ENCODE results near the gene MYLK3.

Gene MYLK3

DNA sequence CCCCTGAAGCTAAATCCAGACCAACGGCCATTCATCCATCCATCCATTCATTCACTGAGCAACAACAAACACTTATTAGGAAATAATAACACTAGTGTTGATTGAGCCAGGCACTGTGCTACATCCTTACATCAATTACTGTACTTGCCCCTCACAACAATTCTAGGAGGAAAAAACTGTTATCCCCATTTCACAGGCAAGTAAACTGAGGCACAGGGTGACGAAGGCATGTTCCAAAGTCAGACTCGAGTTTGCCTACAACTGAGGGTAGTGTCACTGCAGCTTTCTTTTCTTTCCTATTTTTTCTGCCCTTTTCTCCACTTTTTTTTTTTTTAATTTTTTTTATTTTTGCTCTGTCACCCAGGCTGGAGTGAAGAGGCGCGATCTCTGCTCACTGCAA, 11.2 kb upstream of the MYLK3 start:
- no peak for DNase-seq

DNA sequence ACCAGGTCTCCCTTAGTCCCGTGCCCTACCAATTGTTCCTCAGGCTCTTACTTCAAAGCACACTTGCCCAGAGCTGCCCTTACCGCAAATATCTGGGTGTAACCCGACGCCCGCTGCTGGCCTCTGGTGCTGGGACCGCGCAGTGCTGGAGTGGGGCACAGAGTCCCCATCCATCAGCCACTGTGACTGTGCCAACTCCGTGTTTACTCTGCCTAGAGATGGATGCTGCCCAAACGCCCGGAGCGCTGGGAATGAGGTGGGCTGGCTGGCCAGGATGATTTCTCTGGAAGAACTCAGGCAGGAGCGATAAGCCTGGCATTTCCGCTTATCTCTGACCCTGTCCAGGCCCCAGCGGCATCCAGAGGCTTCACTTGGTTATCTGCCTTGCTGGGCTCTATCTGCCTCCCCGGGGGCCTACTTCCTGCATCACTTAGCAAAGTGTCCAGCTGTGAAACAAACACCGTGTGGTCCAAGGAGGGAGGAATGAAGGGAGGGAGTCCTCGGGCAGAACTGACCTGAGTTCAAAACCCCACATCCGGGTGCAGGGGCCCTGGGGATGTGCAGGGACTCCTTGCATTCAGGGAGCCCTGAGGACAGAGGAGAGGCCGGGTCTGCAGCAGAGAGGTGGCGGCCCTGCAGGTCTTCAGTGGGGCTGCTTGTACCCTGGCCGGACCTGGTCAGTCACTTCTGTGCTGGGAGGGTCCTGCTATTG, 9.4 kb upstream of the MYLK3 start:
- no peak for DNase-seq

DNA sequence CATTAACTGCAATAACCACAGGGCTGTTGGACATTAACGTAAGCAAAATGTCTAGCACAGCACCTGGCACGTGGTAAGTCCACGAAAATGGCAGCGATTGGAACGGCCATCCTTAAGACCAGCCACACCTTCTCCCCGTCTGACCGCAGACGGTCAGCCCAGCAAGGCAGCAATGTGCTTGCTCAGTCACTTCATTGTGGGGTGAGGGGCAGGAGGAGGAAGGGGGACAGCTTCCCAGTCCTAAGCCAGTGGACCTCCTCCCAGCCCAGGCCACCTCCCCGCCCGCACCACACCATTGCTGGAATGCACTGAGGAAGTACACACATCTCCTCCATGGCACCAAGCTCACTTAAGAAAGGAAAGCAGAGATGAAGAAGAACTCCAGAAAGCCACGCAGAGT, 8.6 kb upstream of the MYLK3 start:
- DNase-seq, result no peak

DNA sequence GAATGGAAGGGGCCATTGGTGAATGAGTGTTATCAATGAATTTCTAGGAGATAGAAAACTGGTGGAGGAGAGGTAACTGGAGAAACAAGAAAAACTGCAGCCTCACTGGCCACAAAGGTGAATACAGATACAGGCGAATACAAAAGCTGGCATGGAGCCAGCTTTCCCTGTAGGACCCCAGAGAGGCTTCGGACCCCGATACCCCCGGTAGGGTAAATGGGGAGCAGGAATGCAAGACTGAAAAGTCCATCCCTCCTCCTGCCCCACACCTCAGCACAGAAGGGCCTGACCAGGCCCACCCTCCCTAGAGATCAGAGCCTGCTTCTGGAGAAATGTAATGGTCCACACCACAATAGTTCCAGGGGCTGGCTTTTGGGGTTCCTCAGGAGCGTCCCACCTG, 4.9 kb upstream of the MYLK3 start:
- no peak for DNase-seq

DNA sequence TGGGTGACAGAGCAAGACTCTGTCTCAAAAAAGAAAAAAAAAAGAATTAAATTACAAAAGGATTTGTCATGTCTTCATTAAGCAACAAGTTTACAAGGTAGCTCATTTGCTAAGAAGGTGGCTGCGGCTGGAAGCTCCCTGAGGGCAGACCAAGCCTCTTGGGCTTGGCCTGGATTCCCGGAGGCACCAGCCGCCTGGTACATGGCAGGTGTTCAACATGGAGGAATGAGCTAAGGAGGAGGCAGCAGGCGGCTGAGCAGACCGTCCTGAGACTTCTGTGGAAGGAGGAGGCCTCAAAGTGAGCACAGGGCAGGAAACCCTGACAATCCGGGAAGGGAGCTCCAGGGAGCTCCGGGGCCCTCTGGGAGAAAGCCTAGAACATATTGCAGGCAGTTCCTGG, 3.2 kb upstream of the MYLK3 start:
- DNase-seq, result no peak

DNA sequence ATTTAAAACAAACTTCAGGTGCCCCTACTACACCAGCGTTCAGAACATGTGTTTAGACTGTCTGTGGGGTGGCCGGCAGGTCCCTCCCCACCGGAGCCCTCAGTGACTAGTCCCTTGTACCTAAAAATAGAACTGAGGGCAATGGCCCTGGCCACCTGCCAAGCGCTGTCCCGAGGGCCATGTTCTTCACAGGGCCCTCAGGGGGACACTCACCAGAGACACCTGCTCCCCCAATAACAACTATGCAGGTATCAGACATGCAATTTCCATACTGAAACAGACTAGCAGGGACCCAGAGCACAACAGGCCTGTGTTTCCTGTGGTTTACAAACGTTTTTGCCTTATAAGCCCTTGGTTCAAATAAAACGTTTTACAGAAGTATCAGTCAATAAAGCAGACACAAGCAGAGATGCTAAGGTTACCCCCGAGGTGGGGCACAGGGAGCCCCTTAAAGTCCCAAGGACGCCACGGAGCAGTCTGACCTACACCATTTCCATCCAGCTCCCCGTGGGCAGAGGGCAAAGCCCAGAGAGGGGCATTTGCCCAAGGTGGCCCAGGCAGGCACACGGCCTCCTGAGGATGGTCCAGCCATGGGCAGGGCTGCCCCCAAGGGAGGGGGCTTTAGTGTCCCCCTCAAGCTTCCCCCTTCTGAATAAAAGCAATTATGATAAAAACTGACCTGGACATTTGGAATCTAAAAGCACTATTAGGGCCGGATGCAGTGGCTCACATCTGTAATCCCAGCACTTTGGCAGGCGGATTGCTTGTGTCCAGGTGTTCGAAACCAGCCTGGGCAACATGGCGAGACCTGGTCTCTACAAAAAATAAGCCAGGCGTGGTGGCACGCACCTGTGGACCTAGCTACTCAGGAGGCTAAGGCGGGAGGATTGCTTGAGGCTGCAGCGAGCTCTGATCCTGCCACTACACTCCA, 896 bp upstream of the MYLK3 start:
- DNase-seq, result peak in 1 of 51 donors; percentile 11

DNA sequence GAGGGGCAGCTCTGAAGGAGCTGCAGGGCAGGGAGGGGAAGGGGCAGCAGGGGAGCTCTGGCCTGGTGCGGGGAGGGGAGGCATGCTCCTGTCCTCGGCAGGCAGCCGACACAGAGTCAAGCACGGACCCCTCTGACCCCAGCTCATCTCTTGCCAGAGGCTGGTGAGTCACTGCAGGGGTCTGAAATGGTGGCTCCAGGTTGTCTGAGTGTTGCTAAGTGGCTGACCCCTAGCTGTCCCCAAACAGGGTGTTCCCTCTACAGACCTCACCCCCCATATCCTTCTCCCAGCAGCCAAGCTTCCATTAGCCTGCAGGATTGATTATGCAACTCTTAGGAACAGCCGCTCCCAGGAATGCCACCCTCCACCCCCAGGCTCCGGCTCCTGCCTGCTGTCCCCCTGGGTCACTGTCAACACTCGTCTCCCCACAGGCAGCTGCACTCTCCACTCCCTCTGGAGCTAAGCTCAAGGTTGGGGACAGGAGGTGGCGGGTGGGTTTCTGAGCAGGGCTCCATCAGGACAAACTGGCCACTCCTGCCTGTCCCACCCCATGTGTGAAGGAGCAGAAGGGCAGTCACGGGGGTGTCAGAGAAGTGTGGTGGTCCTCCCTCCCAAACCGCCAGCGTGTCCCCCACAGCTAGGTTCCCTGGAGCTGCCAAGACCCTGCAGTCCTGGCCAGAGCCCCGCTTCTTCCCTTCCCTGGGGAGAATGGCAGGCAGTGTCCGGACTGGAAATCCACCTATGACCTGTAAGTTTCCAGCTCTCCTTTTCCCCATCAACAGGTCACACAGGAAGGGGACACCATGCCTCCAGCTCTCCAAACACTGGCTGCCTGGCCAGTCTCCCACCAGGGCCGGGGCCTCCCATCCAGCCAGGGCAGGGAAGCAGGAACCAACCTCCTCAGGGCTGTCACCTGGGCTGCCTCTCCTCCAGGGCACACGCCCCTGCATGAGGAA, 1.0 kb downstream of the MYLK3 start:
- DNase-seq, result no peak

DNA sequence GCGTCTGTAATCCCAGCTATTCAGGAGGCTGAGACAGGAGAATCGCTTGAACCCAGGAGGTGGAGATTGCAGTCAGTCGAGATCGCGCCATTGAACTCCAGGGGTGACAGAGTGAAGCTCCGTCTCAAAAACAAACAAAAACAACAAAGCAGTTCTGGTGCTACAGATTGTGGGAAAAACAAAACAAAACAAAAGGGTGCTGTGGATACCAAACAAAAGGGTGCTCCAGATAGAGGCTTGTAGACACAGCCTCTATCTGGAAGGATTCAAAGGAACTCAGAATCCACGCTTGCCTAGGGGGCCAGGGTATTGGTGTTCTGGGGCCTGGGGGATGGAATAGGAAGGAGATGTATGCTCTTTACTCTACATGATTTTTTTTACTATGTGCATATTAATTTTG, 2.5 kb downstream of the MYLK3 start:
- DNase-seq, result no peak

DNA sequence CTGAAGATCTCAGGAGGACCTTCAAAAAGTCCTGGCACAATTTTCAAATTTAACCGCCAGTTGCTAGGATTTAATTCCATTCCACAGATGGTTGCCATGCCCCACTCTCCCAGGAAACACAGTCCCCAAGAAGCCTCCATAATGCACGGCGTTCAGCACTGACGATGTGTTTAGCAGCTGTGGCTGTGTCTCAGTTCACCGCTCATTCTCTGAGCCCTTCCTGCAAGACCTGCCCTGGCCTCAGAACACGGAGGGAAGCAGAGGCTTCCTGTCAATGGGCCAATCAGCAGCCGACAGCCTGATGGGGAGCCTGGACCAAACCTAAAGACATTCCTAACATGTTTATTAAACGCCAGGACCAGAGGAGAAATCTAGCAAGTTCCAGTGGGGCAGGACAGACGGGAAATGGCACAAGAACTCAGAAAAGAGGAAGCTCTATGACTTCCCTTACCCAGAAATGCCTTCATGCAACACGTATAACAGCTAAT, 4.9 kb downstream of the MYLK3 start:
- DNase-seq, result peak in 3 of 51 donors; percentile 6 to 11 (median 10)

DNA sequence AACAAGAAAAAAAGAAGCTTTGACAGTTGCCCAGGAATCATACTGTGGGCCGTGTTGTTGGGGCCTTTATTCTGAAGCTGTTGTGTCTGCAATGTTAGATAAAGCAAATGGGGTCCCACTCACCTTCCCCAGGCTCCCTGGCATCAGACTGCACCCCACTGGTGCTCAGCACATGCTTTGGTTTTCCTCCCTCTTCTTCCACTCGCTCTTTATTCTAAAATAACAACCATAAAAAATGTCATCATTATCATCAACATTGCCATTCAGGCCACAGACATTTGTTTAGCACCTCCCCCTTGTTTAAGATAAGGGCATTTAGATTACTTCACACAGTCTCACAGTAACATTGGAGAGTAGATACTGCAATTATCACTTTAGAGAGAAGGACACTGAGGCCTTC, 8.2 kb downstream of the MYLK3 start:
- no peak for DNase-seq

DNA sequence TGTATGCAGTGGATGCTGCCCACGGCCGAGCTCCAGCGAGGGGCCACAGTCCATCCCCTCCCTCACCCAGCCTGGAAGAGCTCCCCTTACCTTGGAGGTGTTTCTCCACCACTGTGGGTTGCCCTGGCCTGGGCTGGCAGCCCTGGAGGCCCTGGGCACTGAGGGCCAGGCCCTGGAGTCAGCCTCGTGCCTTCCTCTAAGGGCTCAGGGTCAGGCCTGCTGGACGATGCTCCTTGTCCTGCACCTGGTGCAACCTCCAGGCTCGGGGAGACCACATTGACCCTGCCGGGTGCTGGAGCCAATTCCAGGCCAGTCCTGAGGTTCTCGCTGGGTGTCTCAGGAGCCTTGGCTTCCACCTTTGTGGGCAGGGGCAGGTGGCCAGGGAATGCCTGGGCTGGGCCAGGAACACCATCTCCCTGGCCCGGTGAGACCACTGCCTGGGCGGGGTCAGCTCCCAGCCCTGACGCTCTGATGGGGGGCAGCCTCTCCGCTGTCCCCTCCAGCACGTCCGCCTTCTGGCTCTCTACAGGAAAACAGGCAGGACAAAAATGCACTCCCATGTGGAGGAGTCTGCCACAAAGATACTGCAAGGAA, 10.4 kb downstream of the MYLK3 start:
- DNase-seq, result no peak

DNA sequence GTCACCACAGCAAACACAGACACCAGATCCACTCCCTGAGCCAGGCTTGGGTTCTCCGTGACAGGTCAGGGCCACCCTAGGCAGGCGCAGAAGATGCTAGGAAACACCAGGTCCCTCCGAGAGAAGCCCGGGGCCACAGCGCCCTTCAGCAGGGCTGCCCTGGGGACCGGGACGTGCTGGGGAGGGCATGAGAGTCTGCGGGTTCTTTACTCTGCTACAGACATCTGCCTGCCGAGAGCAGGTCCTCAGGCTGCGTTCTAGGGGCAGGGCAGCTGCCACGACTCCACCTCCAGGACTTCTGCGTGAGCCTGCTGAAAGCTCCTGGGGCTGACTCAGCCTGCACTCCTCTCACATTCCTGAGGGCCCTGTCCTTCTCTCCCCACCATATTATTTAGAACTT, 11.4 kb downstream of the MYLK3 start:
- no peak for DNase-seq

DNA sequence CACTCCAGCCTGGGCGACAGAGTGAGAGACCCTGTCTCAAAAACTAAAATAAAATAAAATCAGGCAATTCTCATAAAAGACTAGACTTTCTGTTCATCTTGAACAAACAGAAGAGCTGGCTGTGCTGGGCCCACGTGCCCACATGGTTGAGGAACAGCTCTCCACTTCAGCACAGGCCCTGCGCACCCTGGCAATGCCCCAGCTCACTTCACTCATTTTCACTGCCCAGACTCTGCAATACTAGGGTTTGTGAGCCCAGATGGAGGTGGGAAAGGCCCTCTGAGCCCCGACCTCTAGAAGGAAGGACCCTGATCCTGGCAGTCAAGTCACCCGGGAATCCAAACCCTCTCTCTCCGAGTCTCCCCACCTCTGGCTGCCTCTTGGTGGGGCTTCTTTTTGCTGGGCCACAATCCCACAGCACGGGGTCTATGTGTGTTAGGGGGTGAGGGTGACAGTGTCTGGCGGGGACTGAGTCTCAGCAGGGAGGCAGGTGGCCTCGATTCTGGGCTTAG, 14.8 kb downstream of the MYLK3 start:
- DNase-seq, result no peak

DNA sequence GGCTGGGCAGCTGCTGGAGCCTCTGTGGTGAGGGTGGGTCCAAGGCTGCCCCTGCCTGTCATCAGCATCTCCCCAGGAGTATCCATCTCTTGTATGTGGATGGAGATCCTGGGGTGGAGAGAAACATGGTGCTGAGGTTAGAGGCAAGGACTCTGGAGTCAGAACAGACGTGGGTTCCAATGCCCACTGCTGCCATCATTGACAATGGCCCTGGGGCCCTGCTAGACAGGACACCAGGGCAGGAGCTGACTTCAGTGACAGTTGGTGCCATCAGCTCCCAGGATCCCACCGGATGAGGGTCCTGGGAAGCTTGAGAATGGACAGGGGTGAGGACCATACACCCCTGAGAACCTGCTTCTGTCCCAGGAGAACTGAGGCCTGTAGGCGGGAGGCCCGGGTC, 15.6 kb downstream of the MYLK3 start:
- no peak for DNase-seq

DNA sequence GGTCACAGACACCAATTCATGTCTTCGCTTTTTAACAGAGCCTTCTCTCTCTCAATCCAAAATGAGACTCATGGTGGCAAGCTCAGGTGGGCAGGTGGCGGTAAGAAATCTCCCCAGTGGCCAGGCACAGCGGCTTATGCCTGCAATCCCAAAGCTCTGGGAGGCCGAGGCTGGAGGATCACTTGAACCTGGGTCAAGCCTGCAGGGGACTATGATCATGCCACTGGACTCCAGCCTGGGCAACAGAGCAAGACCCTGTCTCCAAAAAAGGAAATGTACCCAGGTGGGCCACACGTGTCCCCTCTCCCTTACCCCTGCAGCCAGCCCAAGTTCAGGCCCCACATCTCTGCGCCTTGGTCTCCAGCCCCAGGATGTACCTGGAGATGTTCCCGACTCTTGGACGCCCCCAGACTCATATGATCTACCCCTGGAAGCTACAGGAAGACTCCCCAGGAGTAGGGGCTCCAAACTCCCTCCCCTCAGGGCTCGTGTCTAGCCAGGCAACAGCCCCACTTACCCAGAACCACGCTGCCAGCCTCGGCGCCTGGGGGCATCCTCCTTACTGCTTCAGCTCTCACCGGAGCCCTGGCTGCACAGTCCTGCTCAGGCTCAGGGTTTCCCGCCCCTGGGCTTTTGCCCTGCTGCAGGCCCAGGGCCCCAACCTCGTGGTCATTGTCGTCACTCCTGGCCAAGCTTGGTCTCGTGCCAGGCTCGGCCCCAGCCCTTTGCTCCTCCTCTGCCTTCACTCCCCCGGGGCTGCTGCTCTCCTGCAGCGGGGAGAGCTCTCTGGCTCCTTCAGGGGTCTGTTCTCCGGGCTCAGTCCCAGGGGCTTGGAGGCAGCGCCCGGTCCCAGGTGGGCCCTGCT, 16.2 kb downstream of the MYLK3 start:
- no peak for DNase-seq

DNA sequence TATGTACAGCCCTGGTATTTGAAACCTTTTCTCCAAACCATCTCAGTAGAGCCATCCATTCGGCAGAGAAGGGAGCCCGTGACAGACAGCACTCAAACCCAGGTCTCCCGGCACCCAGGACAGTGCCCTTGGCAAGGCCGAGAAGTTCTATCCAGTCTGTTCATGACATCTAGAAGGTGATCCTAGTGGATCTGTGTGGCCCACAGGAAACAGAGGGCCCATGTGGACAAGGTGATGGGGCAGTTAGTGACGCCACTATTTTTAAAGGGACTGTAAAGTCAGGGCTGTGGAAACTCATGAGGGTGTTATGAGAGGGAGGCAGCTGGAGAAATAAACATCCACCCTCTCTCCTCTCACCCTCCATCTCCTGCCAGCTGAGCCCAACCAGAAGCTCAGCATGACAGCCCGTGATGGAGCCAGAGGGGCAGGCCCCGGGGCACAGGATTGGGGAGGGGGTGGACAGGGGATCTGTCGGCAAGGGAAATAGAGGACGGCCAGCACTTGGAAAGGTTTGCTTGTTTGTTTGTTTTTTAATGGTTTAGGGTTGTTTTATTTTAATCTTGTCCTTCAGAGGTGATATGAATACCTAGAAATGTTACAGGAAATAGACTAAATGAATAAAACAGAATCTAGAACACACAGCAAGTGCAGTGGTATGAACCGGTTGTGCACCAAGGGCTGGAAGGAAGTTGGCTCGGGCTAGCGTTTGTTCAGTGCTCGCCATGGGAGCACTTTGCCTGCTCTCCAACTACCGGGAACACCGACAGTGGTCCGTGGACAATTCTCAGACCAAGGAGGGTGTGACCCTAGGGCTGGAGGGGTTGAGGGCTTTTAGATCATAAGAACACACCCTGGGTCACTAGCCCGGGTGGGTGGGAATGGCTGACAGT, 17.1 kb downstream of the MYLK3 start:
- DNase-seq, result no peak

DNA sequence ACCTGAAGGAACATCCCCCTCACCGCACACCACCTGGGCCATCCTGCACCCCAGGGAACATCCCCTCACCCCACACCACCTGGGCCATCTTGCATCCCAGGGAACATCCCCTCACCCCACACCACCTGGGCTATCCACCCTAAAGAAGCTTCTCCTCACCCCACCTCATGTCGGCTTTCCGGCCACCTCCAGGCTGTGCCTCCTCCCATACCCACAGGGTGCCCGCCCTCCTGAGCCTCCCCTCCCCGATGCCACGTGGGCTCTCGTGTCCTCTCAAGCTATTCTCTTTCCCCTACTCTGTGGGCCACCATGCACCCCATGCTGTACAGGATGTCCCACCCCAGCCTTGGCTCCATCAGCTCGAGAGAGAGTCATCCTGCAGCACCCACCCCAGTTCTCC, 18.0 kb downstream of the MYLK3 start:
- DNase-seq, result no peak

DNA sequence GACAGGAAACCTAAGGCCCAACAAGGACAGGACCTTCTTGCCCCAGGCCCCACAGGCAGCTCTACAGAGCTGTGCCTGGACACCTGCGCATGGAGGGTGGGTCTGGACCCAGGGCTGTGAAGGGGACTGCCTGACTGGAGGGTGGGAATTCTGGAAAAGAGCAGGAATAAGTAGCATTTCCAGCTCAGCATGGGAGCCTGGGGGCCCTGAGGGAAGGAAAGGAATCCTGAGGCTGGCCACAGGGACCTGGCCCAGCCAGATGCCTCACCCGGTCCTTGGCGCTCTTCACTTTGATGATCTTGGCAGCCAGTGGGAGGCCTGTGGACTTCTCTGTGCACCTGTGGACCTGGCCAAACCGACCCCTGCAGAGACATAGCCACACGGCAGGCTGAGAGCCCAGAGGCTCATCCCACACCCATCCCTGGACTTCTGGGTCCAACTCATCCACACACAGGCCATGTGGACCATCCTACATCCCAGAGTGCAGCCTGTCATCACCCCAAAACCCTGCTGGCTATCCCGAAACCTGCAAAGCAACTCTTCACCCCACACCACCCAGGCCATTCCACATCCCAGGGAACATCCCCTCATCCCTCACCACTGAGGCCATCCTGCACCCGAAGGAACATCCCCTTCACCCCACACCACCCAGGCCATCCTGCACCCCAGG, 18.7 kb downstream of the MYLK3 start:
- DNase-seq, result no peak

Data from hypothalamus (tissue), 51 donors.